Fibroblast of villous mesenchyme (primary cell): ENCODE results near the gene ZNF24. TPM values are rescaled to one million over a fixed set of nuclear protein-coding genes. Genes with fewer than 3 reads are reported as not detected.

Experiments
- DNase-seq: peaks from one replicate; pipeline ENCODE4 v3.0.0-alpha.2; 2010; ENCODE audit warnings: low read depth
- H3K4me3 ChIP-seq: 2 replicates; pipeline ENCODE4 v1.5.1; 2011; ENCODE audit warnings: low read depth, mild to moderate bottlenecking, low read length
- total RNA-seq: library from RNA; depleted of rRNA; stranded (reverse); fragments of >200 nt; gene quantifications from 2 replicates; pipeline ENCODE4 v1.2.3, GENCODE V29; 2012
- TF ChIP-seq, protein P1 (sequence below): IDR thresholded peaks from 2 replicates; pipeline ENCODE4 v1.5.1; 2012; ENCODE audit warnings: low read depth, mild to moderate bottlenecking, low read length; ENCODE audit not compliant: insufficient read depth

Gene ZNF24
- total RNA-seq, 1 donor = 41.0 TPM

DNA sequence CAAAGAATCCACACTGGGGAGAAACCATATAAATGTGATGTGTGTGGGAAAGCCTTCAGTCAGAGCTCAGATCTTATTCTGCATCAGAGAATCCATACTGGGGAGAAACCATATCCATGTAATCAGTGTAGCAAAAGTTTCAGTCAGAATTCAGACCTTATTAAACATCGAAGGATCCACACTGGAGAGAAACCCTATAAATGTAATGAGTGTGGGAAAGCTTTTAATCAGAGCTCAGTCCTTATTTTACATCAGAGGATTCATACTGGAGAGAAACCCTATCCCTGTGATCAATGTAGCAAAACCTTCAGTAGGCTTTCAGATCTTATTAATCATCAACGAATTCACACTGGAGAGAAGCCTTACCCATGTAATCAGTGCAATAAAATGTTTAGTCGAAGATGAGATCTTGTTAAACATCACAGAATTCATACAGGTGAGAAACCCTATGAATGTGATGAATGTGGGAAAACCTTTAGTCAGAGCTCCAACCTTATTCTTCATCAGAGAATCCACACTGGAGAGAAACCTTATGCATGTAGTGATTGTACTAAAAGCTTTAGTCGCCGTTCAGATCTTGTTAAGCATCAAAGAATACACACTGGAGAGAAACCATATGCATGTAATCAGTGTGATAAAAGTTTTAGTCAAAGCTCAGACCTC, 37.5 kb downstream of the ZNF24 start:
- TF ChIP-seq, protein P1, sequence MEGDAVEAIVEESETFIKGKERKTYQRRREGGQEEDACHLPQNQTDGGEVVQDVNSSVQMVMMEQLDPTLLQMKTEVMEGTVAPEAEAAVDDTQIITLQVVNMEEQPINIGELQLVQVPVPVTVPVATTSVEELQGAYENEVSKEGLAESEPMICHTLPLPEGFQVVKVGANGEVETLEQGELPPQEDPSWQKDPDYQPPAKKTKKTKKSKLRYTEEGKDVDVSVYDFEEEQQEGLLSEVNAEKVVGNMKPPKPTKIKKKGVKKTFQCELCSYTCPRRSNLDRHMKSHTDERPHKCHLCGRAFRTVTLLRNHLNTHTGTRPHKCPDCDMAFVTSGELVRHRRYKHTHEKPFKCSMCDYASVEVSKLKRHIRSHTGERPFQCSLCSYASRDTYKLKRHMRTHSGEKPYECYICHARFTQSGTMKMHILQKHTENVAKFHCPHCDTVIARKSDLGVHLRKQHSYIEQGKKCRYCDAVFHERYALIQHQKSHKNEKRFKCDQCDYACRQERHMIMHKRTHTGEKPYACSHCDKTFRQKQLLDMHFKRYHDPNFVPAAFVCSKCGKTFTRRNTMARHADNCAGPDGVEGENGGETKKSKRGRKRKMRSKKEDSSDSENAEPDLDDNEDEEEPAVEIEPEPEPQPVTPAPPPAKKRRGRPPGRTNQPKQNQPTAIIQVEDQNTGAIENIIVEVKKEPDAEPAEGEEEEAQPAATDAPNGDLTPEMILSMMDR = no peak
- no peak for DNase-seq
- no peak overlapping the region for H3K4me3 ChIP-seq

DNA sequence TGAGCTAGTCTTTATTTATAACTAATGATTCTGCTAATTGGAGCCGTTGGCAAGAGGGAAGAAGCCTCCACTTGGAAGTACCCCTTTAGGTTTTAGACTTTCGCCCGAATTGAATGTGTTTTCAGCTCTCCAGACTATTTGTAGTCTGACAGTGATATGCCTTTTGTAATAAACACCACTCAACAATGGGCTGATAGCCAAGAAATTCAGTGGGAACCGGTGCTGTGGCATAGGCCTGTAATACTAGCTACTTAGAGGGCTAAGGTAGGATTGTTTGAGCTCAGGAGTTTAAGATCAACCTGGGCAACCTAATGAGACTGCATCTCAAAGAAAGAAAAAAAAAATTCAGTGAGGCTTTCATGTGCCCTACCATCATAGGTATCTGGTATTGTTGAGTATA, 40.6 kb downstream of the ZNF24 start:
- DNase-seq = no peak
- no peak overlapping the region for H3K4me3 ChIP-seq
- TF ChIP-seq, protein P1 = no peak

DNA sequence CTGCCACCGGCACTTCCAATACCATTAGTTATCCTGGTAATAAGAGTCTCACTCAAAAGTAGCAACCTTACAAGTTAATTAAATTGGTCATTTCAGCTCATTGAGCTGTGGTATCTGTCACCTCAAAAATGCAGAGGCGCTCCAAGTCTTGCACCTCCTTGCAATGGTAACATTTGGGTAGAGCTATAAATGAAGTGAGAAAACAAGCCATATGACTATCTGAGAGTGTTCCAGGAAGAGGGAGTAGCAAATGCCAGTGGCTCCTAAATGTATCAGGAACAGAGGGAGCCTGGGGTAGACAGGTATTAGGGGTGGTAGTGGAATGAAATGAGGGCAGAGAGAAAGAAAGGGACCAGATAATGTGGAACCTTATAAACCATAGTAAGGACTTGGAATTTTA, 48.2 kb downstream of the ZNF24 start:
- no peak overlapping the region for H3K4me3 ChIP-seq
- TF ChIP-seq, protein P1 = no peak
- no peak for DNase-seq

DNA sequence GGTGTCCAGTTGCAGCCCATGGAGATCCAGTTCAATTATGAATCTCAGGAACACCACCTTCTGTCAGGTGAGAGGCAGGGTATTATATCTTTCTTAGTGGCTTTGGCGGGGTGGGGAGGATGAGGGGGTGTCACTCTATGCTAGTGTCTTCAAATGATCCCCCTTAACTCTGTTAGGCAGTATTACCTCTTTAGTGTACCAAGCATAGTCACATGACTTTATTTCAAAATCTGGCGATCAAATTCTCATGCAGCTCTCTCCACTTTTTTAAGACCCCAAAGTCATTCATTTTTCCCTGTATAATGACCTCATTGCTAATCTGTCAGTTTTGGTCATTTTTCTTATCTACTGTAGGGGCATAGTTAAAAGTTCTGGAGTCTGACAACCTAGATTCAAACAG, 53.1 kb downstream of the ZNF24 start:
- DNase-seq = no peak
- H3K4me3 ChIP-seq = peak overlapping the region; percentile 98
- TF ChIP-seq, protein P1 = no peak

DNA sequence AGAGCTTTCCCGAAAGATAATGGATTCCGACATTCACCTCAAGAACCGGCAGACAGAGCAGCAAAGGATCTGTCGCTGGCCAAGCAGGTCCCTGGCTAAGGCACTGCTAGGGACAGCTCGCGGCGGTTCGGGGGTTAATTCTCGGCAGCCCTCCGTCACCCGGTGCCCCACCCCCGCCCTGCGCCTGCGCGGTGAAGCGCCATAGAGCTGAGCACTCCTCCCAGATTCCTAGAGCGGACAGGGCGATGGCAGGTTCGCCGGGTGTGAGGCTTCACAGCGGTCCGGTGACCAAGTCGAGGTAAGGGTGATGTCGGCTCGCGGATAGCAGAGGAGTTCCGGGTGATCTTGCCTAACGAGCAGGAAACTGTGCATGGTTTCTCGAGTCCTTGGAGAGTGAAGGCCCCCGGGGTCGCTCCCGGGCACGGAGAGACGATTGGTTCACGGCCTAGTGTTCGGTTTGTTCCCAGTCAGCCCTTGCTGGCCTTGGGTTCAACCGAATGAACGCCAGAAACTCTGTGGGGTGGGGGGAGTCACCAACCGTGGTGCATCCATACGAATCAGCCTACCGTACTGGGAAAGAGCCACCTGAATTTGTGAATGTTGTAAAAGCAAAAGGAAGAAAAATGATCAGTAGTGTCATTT, 54.0 kb downstream of the ZNF24 start, which contains the start of gene ZSCAN30:
Gene ZSCAN30 (minus strand): TSS at position 136 of the 642 bp plus-strand sequence. CDS start 25,877 bp downstream, outside the sequence.
- TF ChIP-seq, protein P1 = no peak
- peak within 1 kb of the TSS; percentile 98 for H3K4me3 ChIP-seq
- peak; percentile 96 for DNase-seq

DNA sequence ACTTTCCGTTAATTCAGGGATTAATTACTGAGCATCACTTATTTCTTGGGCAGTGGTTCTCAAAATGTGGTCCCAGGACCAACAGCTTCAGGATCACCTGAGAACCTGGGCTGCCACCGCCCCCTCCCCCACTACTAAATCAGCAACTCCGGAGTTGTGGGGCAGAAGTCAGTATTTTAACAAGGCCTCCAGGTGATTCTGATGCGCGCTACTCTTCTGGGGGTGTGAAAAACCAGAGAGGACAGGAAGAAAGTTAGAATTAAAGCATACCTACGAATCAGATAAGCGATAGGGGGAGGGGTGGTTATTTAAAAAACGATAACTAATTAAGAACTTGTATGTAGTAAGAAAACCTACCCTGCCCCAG, 54.5 kb downstream of the ZNF24 start:
- TF ChIP-seq, protein P1 = no peak
- no peak for DNase-seq
- H3K4me3 ChIP-seq = peak overlapping the region; percentile 98
